Prostate gland (tissue), 2 donors: ENCODE data around the gene CIDEA.

Source experiments
- CTCF ChIP-seq, 4 experiments: fragments of 200-600 bp in 2 of 4; fragments of 450-650 bp in 2 of 4; sonication (generic) in 2 of 4; IDR thresholded peaks; 1 replicate in 3 of 4; 2 replicates in 1 of 4; pipeline ENCODE4 v1.5.1; 2016 to 2019; ENCODE audit warnings: antibody characterized with exemption in 4 of 4, mild to moderate bottlenecking in 2 of 4, moderate library complexity in 2 of 4
- POLR2A ChIP-seq: fragments of 450-650 bp; IDR thresholded peaks from one replicate; pipeline ENCODE4 v1.6.1; 2016; ENCODE audit warnings: antibody characterized with exemption, mild to moderate bottlenecking

- TF ChIP-seq CTCF (IDR thresholded peaks at IDR 0.05) (no peak), POLR2A (no peak)
These were observed 64.2 kb downstream of the CIDEA start for GRCh38 chr18:12318334-12318697.
